Liver (tissue), 9 donors: ENCODE results near the gene IFRD1. TPM values are rescaled to one million over a fixed set of nuclear protein-coding genes. Genes with fewer than 3 reads are reported as not detected.

Experiments used
- DNase-seq: peaks from one replicate; pipeline ENCODE4 v3.0.0-alpha.2; 2017; ENCODE audit warnings: low spot score
- H3K27ac ChIP-seq, 2 donors: one replicate each; pipeline ENCODE4 v1.7.0; 2013; ENCODE audit warnings: inconsistent platforms in 2 of 2, low read length in 2 of 2, control low read depth in 1 of 2, low read depth in 1 of 2, mild to moderate bottlenecking in 1 of 2
- H3K27me3 ChIP-seq, 4 donors: one replicate each; pipeline versions ENCODE4 v1.6.1 to v1.7.0; 2013; ENCODE audit warnings: low read length in 3 of 4, inconsistent platforms in 1 of 4, mild to moderate bottlenecking in 1 of 4, moderate library complexity in 1 of 4; ENCODE audit not compliant: control insufficient read depth in 4 of 4, insufficient read depth in 4 of 4
- H3K36me3 ChIP-seq, 4 donors: one replicate each; pipeline versions ENCODE4 v1.6.1 to v1.7.0; 2013; ENCODE audit warnings: low read length in 3 of 4, mild to moderate bottlenecking in 3 of 4, low read depth in 1 of 4, moderate library complexity in 1 of 4; ENCODE audit not compliant: control insufficient read depth in 4 of 4, insufficient read depth in 3 of 4
- H3K4me1 ChIP-seq, 4 donors: one replicate each; pipeline versions ENCODE4 v1.6.1 to v1.7.0; 2013; ENCODE audit warnings: low read length in 3 of 4, mild to moderate bottlenecking in 3 of 4, moderate library complexity in 1 of 4; ENCODE audit not compliant: control insufficient read depth in 4 of 4, insufficient read depth in 4 of 4
- H3K4me3 ChIP-seq, 3 donors: one replicate each; pipeline versions ENCODE4 v1.6.1 to v1.7.0; 2013; ENCODE audit warnings: low read length in 3 of 3, control low read depth in 1 of 3, low read depth in 1 of 3, mild to moderate bottlenecking in 1 of 3
- H3K9ac ChIP-seq, 2 donors: one replicate each; pipeline ENCODE4 v1.7.0; 2013; ENCODE audit warnings: low read length in 2 of 2, mild to moderate bottlenecking in 2 of 2, moderate library complexity in 2 of 2, control low read depth in 1 of 2, low read depth in 1 of 2
- H3K9me3 ChIP-seq, 4 donors: one replicate each; pipeline versions ENCODE4 v1.6.1 to v1.7.0; 2013; ENCODE audit warnings: low read length in 3 of 4; ENCODE audit not compliant: control insufficient read depth in 4 of 4
- ATF3 ChIP-seq: IDR thresholded peaks from 2 replicates; pipeline ENCODE4 v1.6.1; 2016; ENCODE audit warnings: antibody characterized with exemption
- EGR1 ChIP-seq, 2 donors: IDR thresholded peaks; 2 replicates each; pipeline ENCODE4 v1.6.1; 2016 to 2018; ENCODE audit warnings: antibody characterized with exemption in 2 of 2, low read depth in 2 of 2
- FOXA1 ChIP-seq: IDR thresholded peaks from 2 replicates; pipeline ENCODE4 v1.6.1; 2016; ENCODE audit warnings: antibody characterized with exemption
- FOXA2 ChIP-seq: IDR thresholded peaks from 2 replicates; pipeline ENCODE4 v1.6.1; 2016; ENCODE audit warnings: antibody characterized with exemption
- GABPA ChIP-seq, 2 donors: IDR thresholded peaks in 1 of 2; conservative IDR thresholded peaks in 1 of 2; 2 replicates each; pipeline ENCODE4 v1.6.1; 2016; ENCODE audit warnings: antibody characterized with exemption in 2 of 2, mild to moderate bottlenecking in 1 of 2, moderate library complexity in 1 of 2
- HNF4G ChIP-seq: IDR thresholded peaks from 2 replicates; pipeline ENCODE4 v1.6.1; 2016; ENCODE audit warnings: antibody characterized with exemption
- NR2F2 ChIP-seq: IDR thresholded peaks from 2 replicates; pipeline ENCODE4 v1.6.1; 2016; ENCODE audit warnings: antibody characterized with exemption
- RAD21 ChIP-seq, 2 donors: IDR thresholded peaks; 2 replicates each; pipeline ENCODE4 v1.6.1; 2016; ENCODE audit warnings: antibody characterized with exemption in 2 of 2, mild to moderate bottlenecking in 2 of 2
- RXRA ChIP-seq, 2 donors: IDR thresholded peaks; 2 replicates each; pipeline ENCODE4 v1.6.1; 2017 to 2018; ENCODE audit warnings: antibody characterized with exemption in 2 of 2, mild to moderate bottlenecking in 1 of 2
- TAF1 ChIP-seq: conservative IDR thresholded peaks from 2 replicates; pipeline ENCODE4 v1.6.1; 2016; ENCODE audit warnings: antibody characterized with exemption, mild to moderate bottlenecking
- ZBTB33 ChIP-seq: IDR thresholded peaks from 2 replicates; pipeline ENCODE4 v1.6.1; 2016; ENCODE audit warnings: antibody characterized with exemption
- WGBS: extraction: QIAGEN DNeasy Blood & Tissue Kit; methylation state at CpG from one replicate; pipeline ENCODE4 v1.1.7; 2013; 5-methylcytosine and 5-hydroxymethylcytosine counted together
- polyA plus RNA-seq, 2 donors: library from polyadenylated mRNA; stranded (reverse) in 1 of 2; unstranded in 1 of 2; fragments of 200-250 nt in 1 of 2; fragments of >200 nt in 1 of 2; fragmentation: Nextera tagmentation in 1 of 2; extraction: Ambion mirVana in 1 of 2; gene quantifications; one replicate each; pipeline versions ENCODE4 v1.2.1 to v1.2.3, GENCODE V29; 2013 to 2015
- total RNA-seq, 2 donors: library from RNA; depleted of rRNA; stranded (reverse); fragments of >200 nt; gene quantifications; one replicate each; pipeline ENCODE4 v1.2.3, GENCODE V29; 2014
- TF ChIP-seq, protein P1 (sequence below): IDR thresholded peaks from 2 replicates; pipeline ENCODE4 v1.6.1; 2016; ENCODE audit warnings: antibody characterized with exemption
- TF ChIP-seq, protein P2 (sequence below): fragments of 150-350 bp; IDR thresholded peaks from 2 replicates; pipeline ENCODE4 v1.5.1; 2017; ENCODE audit warnings: improper control_type of control experiment, low read depth, low read length; ENCODE audit not compliant: missing input control
- TF ChIP-seq, protein P3 (sequence below): IDR thresholded peaks from 2 replicates; pipeline ENCODE4 v1.6.1; 2016; ENCODE audit warnings: antibody characterized with exemption, mild to moderate bottlenecking
- donor health status: healthy.
- donor health status: healthy.
- donor health status: healthy.
- donor health status: healthy.
- donor health status: healthy.

The IFRD1 gene
- total and polyA plus RNA-seq, 4 donors = 7.7 to 35.6 (median 21.1) TPM

DNA sequence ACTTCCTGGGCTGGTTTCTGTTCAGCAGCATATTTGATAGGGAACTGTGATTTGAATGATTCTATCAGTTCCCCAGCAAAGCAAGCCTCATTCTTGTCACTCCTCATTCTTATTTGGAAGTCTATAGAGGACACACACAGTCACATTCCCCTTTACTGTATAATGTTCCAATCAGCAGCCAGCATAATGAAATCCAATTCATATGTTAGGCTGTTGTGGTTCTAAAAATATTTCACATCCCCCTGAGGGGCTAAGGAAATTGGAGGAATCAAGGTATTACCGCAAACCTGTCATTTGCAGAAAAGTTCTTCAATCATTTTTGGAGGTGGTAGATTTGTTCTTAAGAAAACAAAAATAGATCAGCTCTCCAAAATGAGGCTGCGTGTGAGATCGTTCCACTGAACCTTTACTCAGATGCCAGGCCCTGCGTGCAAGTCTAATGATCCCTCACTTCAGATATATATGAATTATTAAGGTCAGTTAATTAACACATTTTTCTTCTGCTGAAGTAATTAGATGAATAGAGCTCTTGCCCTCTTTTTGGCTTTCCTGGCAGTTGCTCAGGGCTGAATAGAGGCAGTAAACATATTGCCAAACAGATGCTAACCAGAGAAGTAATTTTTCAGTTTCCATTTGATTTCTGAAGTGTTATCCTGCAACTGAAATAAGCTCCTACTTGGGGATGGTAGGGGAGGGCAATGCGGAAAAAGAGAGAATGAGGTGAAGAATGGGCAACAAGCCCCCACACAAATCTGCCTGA, 62.4 kb downstream of the IFRD1 start:
- Histone ChIP-seq H3K9ac (no peak overlapping the region), H3K27me3 (no peaks in the 10 kb centered on the region), H3K4me1 (no peaks in the 10 kb centered on the region), H3K36me3 (no peaks in the 10 kb centered on the region), H3K4me3 (no peak overlapping the region), H3K9me3 (no peaks in the 10 kb centered on the region), H3K27ac (no peak overlapping the region)
- no peak for DNase-seq
- WGBS = 92% methylated on average over 5 of the region's 5 CpGs
- TF ChIP-seq, protein P1, sequence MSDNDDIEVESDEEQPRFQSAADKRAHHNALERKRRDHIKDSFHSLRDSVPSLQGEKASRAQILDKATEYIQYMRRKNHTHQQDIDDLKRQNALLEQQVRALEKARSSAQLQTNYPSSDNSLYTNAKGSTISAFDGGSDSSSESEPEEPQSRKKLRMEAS = no peak
- TF ChIP-seq RAD21 (IDR thresholded peaks at IDR 0.05) (no peak), FOXA1 (no peak), ATF3 (no peak), RXRA (IDR thresholded peaks at IDR 0.05) (no peak), EGR1 (IDR thresholded peaks at IDR 0.05; ENCODE audit: low read depth in 2 of 2) (no peak), GABPA (IDR thresholded peaks at IDR 0.05 in 1 of 2, conservative IDR thresholded peaks at IDR 0.05 in 1 of 2) (no peak), TAF1 (no peak), ZBTB33 (no peak), FOXA2 (no peak)
- TF ChIP-seq, protein P2, sequence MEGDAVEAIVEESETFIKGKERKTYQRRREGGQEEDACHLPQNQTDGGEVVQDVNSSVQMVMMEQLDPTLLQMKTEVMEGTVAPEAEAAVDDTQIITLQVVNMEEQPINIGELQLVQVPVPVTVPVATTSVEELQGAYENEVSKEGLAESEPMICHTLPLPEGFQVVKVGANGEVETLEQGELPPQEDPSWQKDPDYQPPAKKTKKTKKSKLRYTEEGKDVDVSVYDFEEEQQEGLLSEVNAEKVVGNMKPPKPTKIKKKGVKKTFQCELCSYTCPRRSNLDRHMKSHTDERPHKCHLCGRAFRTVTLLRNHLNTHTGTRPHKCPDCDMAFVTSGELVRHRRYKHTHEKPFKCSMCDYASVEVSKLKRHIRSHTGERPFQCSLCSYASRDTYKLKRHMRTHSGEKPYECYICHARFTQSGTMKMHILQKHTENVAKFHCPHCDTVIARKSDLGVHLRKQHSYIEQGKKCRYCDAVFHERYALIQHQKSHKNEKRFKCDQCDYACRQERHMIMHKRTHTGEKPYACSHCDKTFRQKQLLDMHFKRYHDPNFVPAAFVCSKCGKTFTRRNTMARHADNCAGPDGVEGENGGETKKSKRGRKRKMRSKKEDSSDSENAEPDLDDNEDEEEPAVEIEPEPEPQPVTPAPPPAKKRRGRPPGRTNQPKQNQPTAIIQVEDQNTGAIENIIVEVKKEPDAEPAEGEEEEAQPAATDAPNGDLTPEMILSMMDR = no peak
- TF ChIP-seq, protein P3, sequence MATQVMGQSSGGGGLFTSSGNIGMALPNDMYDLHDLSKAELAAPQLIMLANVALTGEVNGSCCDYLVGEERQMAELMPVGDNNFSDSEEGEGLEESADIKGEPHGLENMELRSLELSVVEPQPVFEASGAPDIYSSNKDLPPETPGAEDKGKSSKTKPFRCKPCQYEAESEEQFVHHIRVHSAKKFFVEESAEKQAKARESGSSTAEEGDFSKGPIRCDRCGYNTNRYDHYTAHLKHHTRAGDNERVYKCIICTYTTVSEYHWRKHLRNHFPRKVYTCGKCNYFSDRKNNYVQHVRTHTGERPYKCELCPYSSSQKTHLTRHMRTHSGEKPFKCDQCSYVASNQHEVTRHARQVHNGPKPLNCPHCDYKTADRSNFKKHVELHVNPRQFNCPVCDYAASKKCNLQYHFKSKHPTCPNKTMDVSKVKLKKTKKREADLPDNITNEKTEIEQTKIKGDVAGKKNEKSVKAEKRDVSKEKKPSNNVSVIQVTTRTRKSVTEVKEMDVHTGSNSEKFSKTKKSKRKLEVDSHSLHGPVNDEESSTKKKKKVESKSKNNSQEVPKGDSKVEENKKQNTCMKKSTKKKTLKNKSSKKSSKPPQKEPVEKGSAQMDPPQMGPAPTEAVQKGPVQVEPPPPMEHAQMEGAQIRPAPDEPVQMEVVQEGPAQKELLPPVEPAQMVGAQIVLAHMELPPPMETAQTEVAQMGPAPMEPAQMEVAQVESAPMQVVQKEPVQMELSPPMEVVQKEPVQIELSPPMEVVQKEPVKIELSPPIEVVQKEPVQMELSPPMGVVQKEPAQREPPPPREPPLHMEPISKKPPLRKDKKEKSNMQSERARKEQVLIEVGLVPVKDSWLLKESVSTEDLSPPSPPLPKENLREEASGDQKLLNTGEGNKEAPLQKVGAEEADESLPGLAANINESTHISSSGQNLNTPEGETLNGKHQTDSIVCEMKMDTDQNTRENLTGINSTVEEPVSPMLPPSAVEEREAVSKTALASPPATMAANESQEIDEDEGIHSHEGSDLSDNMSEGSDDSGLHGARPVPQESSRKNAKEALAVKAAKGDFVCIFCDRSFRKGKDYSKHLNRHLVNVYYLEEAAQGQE = no peak

- Histone ChIP-seq H3K27me3 (peaks cover 0 to 3% (median 0%) of the 10 kb centered on the region in 4 donors), H3K4me1 (no peaks in the 10 kb centered on the region), H3K36me3 (no peaks in the 10 kb centered on the region), H3K4me3 (no peak overlapping the region), H3K9ac (no peak overlapping the region), H3K9me3 (no peaks in the 10 kb centered on the region), H3K27ac (no peak overlapping the region)
- 86% methylated on average over 5 of the region's 5 CpGs for WGBS
- no peak for DNase-seq
- TF ChIP-seq, protein P3 = no peak
- TF ChIP-seq, protein P1 = no peak
- no peak for TF ChIP-seq HNF4G
- TF ChIP-seq NR2F2 = no peak
- TF ChIP-seq RAD21 (IDR thresholded peaks at IDR 0.05) = no peak
- no peak for TF ChIP-seq ZBTB33
Observed at GRCh38 chr7:112515989-112516388, 65.7 kb downstream of the IFRD1 start.
